Activated naive CD8-positive, alpha-beta T cell treated with anti-CD3 and anti-CD28 coated beads, Interleukin-2, amount 10 ng/mL, durations not matched to agents 7 days and 5 days (primary cell): Measurements from ENCODE around the gene SDK2. TPM values are rescaled to one million over a fixed set of nuclear protein-coding genes. Genes with fewer than 3 reads are reported as not detected.
A peak's percentile ranks its signal among the peaks of the same experiment; 100 is the strongest.

Experiments
- ATAC-seq: fragments of 150-1000 bp; cut with Tn5 transposase; one replicate; pipeline ENCODE4 v1.10.0; 2021; ENCODE audit warnings: low read depth, moderate library complexity
- POLR2A ChIA-PET: fragments of 350-600 bp; sonication (Branson Sonifier 250); formaldehyde crosslinking; loops from one replicate; lab custom pipeline; 2021; ENCODE audit warnings: antibody characterized with exemption; lab: Charles Lee
- DNase-seq: peaks from one replicate; pipeline ENCODE4 v3.0.0; 2021
- H3K27ac Mint-ChIP-seq: one replicate; pipeline ENCODE4 v1.8.0; 2022; ENCODE audit warnings: mild to moderate bottlenecking, mixed read lengths
- H3K27me3 Mint-ChIP-seq: one replicate; pipeline ENCODE4 v1.8.0; 2022; ENCODE audit warnings: mild to moderate bottlenecking, moderate library complexity, mixed read lengths
- H3K36me3 Mint-ChIP-seq: one replicate; pipeline ENCODE4 v1.8.0; 2021; ENCODE audit warnings: mild to moderate bottlenecking, mixed read lengths
- H3K4me1 Mint-ChIP-seq: one replicate; pipeline ENCODE4 v1.8.0; 2021; ENCODE audit warnings: mixed read lengths
- H3K4me3 Mint-ChIP-seq: one replicate; pipeline ENCODE4 v1.8.0; 2022; ENCODE audit warnings: mild to moderate bottlenecking, moderate library complexity, mixed read lengths
- H3K9me3 Mint-ChIP-seq: one replicate; pipeline ENCODE4 v1.8.0; 2021; ENCODE audit warnings: mixed read lengths
- total RNA-seq, 2 experiments: library from RNA; stranded (reverse); gene quantifications; one replicate each; pipeline ENCODE4 v1.2.3, GENCODE V29; 2021

SDK2 gene
- total RNA-seq, 2 experiments from 2014 or later: 29.3 to 31.1 TPM

DNA sequence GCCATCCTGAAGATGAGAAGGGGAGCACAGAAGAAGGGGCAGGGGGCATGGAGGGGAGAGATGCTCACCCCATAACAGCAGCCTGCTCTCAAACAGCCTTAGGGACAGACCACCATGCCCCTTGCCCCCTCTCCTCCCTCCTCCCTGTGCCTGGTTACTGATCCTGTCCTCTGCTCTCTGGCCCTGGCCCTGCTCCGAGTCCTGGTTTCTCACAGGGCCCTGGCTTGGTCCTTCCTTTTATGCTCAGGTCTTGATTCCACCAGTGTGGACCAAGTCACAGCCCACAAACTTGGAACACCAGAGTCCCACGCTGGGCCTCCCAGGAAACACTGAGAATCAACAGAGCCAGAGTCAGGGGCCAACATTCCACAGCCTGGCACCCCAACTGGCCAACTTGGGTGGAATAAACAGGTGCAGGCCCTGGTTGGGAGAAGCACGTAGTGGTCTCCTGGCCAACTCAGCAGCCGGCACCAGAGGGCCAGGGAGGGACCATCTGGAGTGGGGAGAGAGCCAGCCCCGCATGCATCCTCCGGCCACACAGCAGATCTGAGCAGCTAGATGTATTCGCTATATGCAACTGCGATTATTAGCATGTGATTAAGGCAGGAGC is 287.6 kb downstream of the SDK2 start:
- POLR2A ChIA-PET: no interaction called here
- no peak overlapping the region for H3K4me3 Mint-ChIP-seq
- no peaks in the 10 kb centered on the region for H3K36me3 Mint-ChIP-seq

DNA sequence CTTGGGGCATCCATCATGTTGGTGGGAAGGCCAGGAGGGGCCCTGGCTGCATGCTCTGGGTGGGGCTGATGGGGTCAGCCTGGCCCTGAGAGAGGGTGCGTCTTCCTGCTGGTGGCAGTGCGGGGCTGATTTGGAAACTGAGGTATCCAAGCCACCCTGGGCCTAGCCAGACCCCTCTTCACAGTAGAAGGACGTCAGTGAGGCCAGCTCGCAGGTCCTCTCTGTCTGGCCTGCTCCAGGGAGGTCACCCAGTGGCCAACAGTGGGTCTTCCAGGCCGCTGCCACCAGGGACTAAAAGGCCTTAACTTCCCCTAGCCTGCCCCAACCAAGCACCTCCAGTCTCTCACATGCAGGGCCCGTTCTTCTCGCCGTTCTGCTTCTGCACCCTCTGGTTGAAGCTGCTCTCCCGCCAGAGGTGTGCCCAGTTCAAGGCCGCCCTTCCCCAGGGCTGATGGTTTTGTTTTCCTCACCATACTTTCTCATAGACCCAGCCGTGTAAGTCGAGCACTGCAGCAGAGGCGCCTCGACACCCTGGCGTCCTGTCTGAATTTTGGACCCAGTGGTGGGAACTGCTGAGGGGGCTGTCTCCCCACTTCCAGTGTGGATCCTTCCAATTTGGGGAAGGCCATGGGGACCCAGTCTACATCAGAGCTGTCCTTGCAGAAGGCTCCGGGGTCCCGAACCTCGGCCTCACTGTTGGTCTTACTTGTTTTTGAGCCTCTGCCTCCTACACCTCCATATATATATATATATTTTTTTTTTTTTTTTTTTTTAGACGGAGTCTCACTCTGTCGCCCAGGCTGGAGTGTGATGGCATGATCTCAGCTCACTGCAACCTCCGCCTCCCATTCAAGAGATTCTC is 289.6 kb downstream of the SDK2 start:
- Mint-ChIP-seq H3K36me3 (no peaks in the 10 kb centered on the region), H3K4me1 (no peaks in the 10 kb centered on the region), H3K9me3 (no peaks in the 10 kb centered on the region), H3K27me3 (no peaks in the 10 kb centered on the region), H3K27ac (no peak overlapping the region), H3K4me3 (no peak overlapping the region)
- POLR2A ChIA-PET: no interaction called here
- ATAC-seq (no peak), DNase-seq (no peak)

More for the DNA sequence above, 287.6 kb downstream of the SDK2 start:
- no peak for ATAC-seq
- DNase-seq: no peak
- Mint-ChIP-seq H3K27me3 (no peaks in the 10 kb centered on the region), H3K9me3 (no peaks in the 10 kb centered on the region), H3K4me1 (no peaks in the 10 kb centered on the region), H3K27ac (no peak overlapping the region)

DNA sequence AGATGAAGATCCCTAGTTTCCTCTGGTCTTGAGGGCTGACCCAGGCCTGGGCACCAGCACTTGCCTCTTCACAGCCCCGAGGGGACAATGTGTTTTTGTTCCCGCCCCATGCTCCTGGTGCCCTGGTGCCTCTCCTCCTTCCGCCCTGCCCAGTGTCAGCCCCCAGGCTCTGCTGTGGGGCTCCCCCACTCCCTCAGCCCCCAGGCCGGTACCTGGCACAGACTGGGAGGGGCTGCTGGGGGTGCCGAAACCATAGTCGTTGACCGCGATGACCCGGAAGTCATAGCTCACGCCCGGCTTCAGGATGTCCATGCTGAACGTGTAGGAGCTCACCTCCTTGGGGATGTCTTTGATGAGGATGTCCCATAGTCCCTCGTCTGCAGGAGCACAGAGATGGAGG is 292.0 kb downstream of the SDK2 start:
- Mint-ChIP-seq H3K36me3 (no peaks in the 10 kb centered on the region), H3K4me3 (no peak overlapping the region), H3K4me1 (no peaks in the 10 kb centered on the region), H3K9me3 (no peaks in the 10 kb centered on the region), H3K27ac (no peak overlapping the region), H3K27me3 (no peaks in the 10 kb centered on the region)
- DNase-seq (no peak), ATAC-seq (no peak)
- POLR2A ChIA-PET: no interaction called here

DNA sequence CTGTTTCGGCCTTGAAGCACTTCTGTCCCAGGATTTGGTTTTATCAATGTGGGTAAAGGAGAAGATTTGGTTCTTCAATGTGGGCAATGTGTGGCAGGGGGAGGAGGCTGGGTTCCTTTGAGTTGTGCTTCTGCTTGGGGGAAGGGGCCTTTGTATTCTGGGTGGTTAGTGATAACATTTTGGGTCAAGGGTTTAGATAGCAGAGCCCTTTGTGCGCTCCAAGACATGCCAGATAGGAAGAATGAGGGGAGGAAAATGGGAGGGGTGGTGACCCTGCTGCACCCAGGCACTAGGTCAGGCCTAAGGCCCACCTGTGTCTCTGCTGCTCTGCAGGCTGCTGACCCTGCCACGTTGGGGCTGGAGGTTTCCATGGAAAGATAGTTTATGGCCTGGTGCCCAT is 292.5 kb downstream of the SDK2 start:
- no peak for ATAC-seq
- no peak overlapping the region for H3K4me3 Mint-ChIP-seq
- no peaks in the 10 kb centered on the region for H3K27me3 Mint-ChIP-seq
- H3K27ac Mint-ChIP-seq: no peak overlapping the region
- H3K4me1 Mint-ChIP-seq: no peaks in the 10 kb centered on the region
- POLR2A ChIA-PET: no interaction called here
- H3K9me3 Mint-ChIP-seq: no peaks in the 10 kb centered on the region
- H3K36me3 Mint-ChIP-seq: no peaks in the 10 kb centered on the region
- no peak for DNase-seq

DNA sequence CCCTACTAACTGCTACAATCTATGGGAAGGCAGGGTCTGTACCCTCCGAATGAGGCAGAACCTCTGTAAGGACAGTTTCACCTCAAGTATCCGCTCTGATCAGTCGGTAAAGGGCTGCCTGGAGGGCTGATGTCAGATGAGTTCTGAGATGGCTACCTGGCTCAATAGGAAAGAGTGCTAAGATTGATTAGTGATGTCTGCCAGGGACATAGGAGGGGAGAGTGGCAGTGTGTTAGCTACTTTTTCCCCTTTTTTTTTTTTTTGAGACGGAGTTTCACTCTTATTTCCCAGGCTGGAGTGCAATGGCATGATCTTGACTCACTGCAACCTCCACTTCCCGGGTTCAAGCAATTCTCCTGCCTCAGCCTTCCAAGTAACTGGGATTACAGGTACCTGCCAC is 293.4 kb downstream of the SDK2 start:
- ATAC-seq (no peak), DNase-seq (no peak)
- Mint-ChIP-seq H3K4me1 (no peaks in the 10 kb centered on the region), H3K4me3 (no peak overlapping the region), H3K27ac (no peak overlapping the region), H3K36me3 (no peaks in the 10 kb centered on the region), H3K9me3 (no peaks in the 10 kb centered on the region), H3K27me3 (no peaks in the 10 kb centered on the region)
- POLR2A ChIA-PET: no interaction called here

DNA sequence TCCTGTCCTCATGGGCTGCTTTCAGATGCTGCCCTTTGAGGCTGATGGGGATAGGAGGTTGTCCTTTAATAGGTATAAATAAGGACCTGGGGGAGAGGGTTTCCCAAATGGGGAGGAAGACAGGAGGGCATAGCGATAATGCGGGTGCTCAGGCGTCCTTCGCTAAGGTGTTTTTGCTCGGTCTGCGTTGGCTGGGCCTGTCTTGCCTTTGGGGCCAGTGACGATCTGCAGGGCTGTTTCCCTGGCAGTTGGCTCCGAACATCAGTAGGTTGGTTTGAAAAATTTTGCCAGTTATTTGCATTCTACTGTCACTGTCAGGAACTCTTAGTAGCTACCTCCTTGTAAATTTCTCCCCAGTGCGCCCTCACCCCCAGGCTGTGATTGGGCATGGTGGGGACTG is 294.6 kb downstream of the SDK2 start:
- DNase-seq (no peak), ATAC-seq (no peak)
- Mint-ChIP-seq H3K4me3 (no peak overlapping the region), H3K9me3 (no peaks in the 10 kb centered on the region), H3K36me3 (no peaks in the 10 kb centered on the region), H3K27me3 (no peaks in the 10 kb centered on the region), H3K27ac (no peak overlapping the region), H3K4me1 (no peaks in the 10 kb centered on the region)
- POLR2A ChIA-PET: no interaction called here

DNA sequence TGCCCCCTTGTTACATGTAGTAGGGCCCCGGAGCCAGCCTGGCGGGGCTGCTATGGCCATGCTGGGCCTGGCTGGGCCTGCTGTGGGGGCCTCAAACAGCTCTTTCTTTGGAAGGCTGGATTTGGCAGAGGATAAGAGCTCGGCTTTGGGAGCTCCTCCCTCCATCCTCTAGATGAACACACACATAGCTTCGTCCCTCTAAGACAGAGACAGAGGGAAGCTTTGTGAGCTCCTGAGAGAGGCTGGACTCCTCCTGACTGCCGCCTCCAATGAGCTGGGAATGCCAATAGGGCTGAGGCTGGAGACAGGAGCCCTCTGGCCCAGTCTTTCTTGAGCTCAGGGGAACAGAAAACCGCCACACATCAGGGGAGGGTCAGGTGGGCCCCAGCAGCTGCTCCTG is 295.1 kb downstream of the SDK2 start:
- Mint-ChIP-seq H3K36me3 (no peaks in the 10 kb centered on the region), H3K27ac (no peak overlapping the region), H3K9me3 (no peaks in the 10 kb centered on the region), H3K4me1 (no peaks in the 10 kb centered on the region), H3K27me3 (no peaks in the 10 kb centered on the region), H3K4me3 (no peak overlapping the region)
- no peak for ATAC-seq
- DNase-seq: no peak
- POLR2A ChIA-PET: no interaction called here

DNA sequence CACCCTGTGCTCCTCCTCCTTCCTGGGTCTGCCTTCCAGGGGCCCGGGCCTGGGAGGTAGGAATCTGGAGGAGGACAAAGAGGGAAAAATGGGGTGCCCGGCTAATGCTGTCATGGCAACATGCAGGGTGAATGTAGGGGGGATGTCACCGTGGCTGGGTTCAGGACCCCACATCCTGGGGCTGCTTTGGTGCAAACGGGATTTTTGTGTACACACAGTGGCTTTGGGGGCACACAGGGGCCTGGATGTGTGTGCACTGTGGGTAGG is 295.5 kb downstream of the SDK2 start:
- POLR2A ChIA-PET: no interaction called here
- Mint-ChIP-seq H3K27ac (no peak overlapping the region), H3K4me3 (no peak overlapping the region)

DNA sequence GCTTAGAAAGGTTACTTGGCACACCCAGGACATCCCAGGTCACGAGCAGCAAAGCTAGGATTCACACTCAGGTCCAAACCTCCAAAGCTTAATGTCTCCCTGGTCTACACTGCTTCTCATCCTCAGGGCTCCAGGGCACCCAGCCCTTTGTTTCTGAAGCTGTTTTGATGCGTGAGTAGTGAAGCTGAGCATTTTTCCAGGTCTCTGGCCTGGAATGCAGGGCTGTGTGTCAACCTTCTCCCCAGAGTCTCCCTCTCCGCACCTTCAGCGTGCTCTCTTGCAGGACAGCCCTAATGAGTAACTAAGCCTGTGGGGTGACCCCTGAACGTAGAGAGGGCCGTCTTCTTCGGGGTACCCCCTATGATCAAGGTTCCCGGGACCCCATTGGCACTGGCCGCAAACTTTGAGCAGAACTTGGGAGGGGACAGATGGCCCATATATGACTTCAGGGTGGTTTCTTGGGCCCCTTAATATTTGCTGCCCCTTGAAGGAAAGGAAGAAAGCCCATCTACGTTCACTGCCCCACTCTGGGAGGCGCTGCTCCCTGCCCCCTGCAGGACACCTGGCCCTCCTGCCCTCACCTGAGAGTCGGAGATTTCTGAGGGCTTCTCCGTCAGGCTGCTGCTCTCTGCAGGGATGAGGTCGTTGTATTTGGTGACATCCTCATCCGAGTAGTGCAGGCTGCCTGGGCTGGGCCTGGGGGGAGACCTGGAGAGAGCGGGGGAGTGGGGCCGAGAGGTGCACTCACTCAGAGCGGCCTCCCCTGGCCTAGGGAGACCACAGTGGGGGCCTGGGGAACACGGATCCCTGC is 296.0 kb downstream of the SDK2 start:
- H3K36me3 Mint-ChIP-seq: no peaks in the 10 kb centered on the region
- POLR2A ChIA-PET: no interaction called here
- no peaks in the 10 kb centered on the region for H3K27me3 Mint-ChIP-seq
- no peak overlapping the region for H3K4me3 Mint-ChIP-seq
- no peaks in the 10 kb centered on the region for H3K4me1 Mint-ChIP-seq
- ATAC-seq: no peak
- no peaks in the 10 kb centered on the region for H3K9me3 Mint-ChIP-seq
- H3K27ac Mint-ChIP-seq: no peak overlapping the region
- DNase-seq: no peak

More for the DNA sequence above, 295.5 kb downstream of the SDK2 start:
- Mint-ChIP-seq H3K4me1 (no peaks in the 10 kb centered on the region), H3K36me3 (no peaks in the 10 kb centered on the region), H3K9me3 (no peaks in the 10 kb centered on the region), H3K27me3 (no peaks in the 10 kb centered on the region)
- ATAC-seq: no peak
- DNase-seq: no peak

DNA sequence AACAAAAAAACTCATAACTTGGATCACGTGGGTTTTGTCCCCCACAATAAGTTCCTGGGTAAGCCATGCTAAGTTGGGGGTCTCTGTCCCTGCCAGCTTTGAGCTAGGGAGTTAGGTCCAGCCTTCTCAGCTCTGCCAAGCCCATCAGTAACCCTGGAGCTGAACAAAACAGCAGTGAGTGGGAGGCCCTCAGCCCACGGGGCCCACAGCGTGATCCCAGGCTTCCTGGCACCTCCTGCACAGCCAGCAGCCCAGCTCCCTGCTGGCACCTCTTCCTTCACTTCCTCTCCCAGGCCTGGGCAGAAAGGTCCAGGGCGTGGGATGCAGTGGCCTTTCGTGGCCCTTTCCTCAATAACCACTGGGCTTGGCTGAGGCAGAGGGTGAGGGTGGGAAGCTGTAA is 296.9 kb downstream of the SDK2 start:
- no peak overlapping the region for H3K27ac Mint-ChIP-seq
- ATAC-seq (no peak), DNase-seq (no peak)
- no peak overlapping the region for H3K4me3 Mint-ChIP-seq
- POLR2A ChIA-PET: no interaction called here
- no peaks in the 10 kb centered on the region for H3K4me1 Mint-ChIP-seq
- no peaks in the 10 kb centered on the region for H3K36me3 Mint-ChIP-seq
- no peaks in the 10 kb centered on the region for H3K9me3 Mint-ChIP-seq
- no peaks in the 10 kb centered on the region for H3K27me3 Mint-ChIP-seq

DNA sequence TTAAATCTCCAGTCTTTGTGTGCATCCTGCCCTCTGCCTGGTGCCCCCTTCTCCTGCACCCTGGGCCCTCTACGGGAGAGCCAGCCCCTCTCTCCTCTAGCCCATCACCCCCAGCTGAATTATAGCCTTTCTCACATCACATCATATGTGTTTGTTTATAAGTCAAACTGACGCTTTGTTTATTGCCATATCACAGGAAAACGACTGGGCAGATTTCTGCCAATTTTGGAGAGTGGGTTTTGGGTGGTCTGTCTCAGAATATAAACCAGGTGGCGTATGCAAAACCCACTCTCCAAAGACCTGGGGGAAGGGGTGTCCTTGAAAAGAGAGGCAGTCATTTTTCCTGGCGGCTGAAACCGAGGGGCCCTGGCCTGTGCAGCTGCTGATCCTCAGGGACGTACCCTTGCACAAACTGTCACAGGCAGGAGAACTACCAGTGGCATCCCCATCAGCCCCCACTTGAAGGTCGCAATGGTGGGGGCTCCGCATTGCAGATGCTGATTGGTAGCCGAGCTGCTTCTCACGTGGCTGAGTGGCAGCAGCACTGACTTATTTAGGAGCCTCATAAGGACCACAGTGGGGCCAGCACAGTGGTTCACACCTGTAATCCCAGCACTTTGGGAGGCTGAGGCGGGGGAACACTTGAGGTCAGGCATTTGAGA is 297.6 kb downstream of the SDK2 start:
- Mint-ChIP-seq H3K4me1 (no peaks in the 10 kb centered on the region), H3K36me3 (no peaks in the 10 kb centered on the region), H3K27me3 (no peaks in the 10 kb centered on the region), H3K9me3 (no peaks in the 10 kb centered on the region), H3K4me3 (no peak overlapping the region), H3K27ac (no peak overlapping the region)
- ATAC-seq (no peak), DNase-seq (no peak)
- POLR2A ChIA-PET: no interaction called here

DNA sequence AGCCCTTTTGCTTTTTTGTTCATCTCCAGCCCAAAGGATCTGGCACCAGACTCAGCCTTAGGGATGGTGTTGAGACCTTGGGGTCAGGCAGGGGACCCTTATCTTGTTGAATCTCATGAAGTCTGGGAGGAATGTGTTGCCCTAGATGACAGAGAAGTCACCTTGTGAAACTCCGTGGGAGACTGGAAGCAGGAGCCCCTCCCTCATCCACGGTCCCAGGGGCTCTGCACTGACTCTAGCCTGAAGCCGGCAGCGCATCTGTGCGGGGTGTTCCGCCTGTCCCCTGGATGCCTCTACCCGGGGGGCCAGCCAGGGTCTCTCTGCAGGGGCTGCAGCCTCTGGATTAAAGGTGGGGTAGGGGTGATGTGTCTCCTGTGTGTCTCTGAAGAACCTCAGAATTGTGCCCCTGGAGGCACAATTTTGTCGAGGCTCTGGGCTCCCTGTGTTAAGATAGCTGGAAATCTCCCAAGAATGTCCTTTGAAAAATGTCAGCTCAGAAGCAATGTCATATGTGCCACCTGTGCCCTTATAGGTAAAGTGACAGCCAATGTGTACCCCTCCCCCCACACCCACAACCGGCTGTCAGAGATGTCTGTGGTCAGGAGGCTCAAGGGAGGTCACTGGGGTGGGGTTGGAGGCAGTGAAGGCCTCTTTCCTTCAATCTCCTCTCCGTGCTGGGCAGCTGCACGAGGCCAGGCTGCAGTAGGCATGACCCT is 300.3 kb downstream of the SDK2 start:
- H3K27ac Mint-ChIP-seq: no peak overlapping the region
- H3K27me3 Mint-ChIP-seq: no peaks in the 10 kb centered on the region
- peak; percentile 12 for ATAC-seq
- POLR2A ChIA-PET: interaction anchor here (0.6 kb wide), 1 partner anchor 13 kb away, joined by 4 read pairs; no protein-coding TSS in a partner anchor
- no peaks in the 10 kb centered on the region for H3K4me1 Mint-ChIP-seq
- H3K36me3 Mint-ChIP-seq: no peaks in the 10 kb centered on the region
- DNase-seq: no peak
- H3K4me3 Mint-ChIP-seq: no peak overlapping the region
- no peaks in the 10 kb centered on the region for H3K9me3 Mint-ChIP-seq

DNA sequence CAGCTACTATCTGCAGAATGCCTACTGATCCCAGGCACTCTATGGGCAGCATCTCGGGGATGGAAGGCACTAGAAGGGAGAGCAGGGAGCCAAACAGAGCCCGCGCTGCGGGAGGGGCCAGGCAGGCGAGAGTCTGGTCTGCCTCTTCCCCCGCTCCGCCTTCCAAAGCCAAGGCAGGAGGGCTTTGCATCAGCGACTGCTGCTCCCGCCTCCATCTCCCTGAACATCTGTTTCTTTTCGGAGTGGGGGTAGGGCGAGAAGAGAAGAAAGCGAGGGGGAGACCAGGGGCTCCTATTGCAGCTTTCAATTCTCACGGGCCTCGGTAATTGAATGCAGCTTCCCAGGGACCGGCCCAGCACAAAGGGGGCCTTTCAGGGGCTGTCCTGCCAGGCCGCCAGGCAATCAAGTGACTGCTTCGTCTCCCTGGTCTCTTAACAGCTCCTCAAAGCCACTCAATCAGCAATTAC is 301.0 kb downstream of the SDK2 start:
- no peak overlapping the region for H3K27ac Mint-ChIP-seq
- ATAC-seq: no peak
- H3K27me3 Mint-ChIP-seq: no peaks in the 10 kb centered on the region
- H3K4me3 Mint-ChIP-seq: no peak overlapping the region
- H3K36me3 Mint-ChIP-seq: no peaks in the 10 kb centered on the region
- POLR2A ChIA-PET: no interaction called here
- H3K9me3 Mint-ChIP-seq: no peaks in the 10 kb centered on the region
- no peak for DNase-seq
- H3K4me1 Mint-ChIP-seq: no peaks in the 10 kb centered on the region
